GM13977 (cell line): ENCODE measurements around the gene C1orf74.

Experiments used
- DNase-seq: peaks from one replicate; pipeline ENCODE4 v3.0.0; 2012; ENCODE audit warnings: low spot score
- CTCF ChIP-seq: IDR thresholded peaks from 2 replicates; pipeline ENCODE4 v1.5.1; 2012; ENCODE audit warnings: mild to moderate bottlenecking, control low read depth; ENCODE audit not compliant: insufficient read depth; ENCODE audit errors: extremely low read depth, missing control alignments
- in situ Hi-C: fragments of 300-500 bp; cut with MboI; formaldehyde crosslinking; loops from one replicate; pipeline ENCODE4 v1.12.0; 2022; ENCODE audit warnings: low sequenced_read_pairs, low pct_unique_long_range_greater_than_20kb, mixed read lengths, inconsistent platforms; ENCODE audit not compliant: unreplicated experiment

C1orf74 gene

GRCh38 chr1:209825591-209826434 is 41.5 kb upstream of the C1orf74 start:
- in situ Hi-C loops: no loop called here
- DNase-seq: no peak
- TF ChIP-seq CTCF: no peak

- DNase-seq: peak; percentile 43
- in situ Hi-C loops: no loop called here
- peak; percentile 67 for TF ChIP-seq CTCF
Measured at GRCh38 chr1:209823143-209824041, 39.0 kb upstream of the C1orf74 start.

GRCh38 chr1:209822706-209823105 is 38.3 kb upstream of the C1orf74 start:
- no peak for TF ChIP-seq CTCF
- DNase-seq: no peak
- in situ Hi-C loops: no loop called here

GRCh38 chr1:209820986-209821385 is 36.6 kb upstream of the C1orf74 start:
- in situ Hi-C loops: no loop called here
- DNase-seq: no peak
- no peak for TF ChIP-seq CTCF

GRCh38 chr1:209819058-209819457 is 34.7 kb upstream of the C1orf74 start:
- in situ Hi-C loops: no loop called here
- TF ChIP-seq CTCF: no peak
- DNase-seq: no peak

- in situ Hi-C loops: no loop called here
- TF ChIP-seq CTCF: no peak
- DNase-seq: no peak
Measured at GRCh38 chr1:209817691-209818090, 33.3 kb upstream of the C1orf74 start.
